Left forelimb (tissue), 1 donor: ENCODE results near the gene DACH2.
"Not testable (repeated sequence)": the region's sequence is repeated elsewhere in the genome, so short reads cannot be mapped to it uniquely, and the experiment has no call there.

ENCODE experiments used
- DNase-seq: peaks from one replicate; pipeline ENCODE4 v3.0.0-alpha.2; 2018; ENCODE audit warnings: low spot score

DACH2 gene

DNA sequence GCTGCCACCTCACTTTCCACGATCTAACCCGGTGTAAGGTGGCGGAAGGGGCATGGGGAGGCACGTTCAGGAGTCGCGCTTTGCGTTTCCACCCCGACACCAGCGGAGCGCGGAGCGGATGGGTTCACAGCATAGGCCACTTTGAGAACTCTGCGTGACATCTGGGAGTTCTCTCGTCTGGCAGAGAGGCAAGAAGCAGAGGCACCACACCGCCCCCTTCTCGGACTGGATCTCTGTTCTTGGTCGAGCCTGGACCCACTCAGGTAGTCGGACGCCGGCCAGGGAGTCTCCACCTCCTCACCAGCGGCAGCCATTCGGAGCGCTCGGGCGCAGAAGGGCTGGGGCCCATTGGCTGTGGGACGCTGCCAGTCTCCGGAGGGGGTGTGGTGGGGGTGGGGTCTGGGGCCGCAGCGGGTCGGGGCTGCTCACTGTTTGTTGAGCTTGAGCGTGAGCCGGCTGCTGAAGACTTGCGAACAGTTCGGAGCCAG, at the start of gene DACH2:
TSS of gene DACH2 (plus strand) at position 428 of the 488 bp plus-strand sequence.
- DNase-seq = peak; percentile 83

DNA sequence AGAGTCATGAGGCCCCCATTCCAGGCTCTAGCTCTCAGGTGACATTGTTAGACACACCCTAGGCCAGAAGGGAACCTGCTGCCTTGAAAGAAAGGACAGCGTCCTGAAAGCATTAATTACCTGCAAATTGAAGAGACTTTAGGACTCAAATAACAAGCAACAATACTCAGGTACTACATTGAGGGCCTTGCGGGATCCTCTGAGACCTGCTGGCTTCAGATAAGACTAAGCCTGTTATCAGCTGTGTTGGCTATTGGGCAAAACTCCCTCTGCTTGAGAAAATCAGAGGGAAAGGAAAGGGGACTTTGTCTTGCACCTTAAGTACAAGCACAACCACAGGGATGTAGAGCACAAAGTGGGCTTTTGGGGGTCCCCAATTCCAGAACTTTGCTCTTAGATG, 45.9 kb upstream of the DACH2 start:
- DNase-seq = no peak

DNA sequence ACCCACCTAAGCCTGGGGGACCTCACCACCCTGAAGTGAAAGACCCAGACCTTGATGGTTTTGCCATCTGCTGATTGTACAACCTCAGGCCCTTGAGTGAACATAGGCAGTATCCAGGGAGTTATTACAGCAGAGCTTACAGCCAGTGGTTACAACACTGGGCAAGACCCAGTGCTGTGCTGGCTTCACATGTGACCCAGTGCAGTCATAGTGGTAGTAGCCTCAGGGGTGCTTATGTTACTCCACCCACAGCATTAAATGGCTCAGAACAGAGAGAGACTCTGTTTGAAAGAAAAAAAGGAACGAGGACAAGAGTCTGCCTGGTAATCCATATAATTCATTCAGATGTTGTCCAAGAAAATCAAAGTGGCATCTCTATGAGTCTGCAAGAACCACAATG, 45.2 kb upstream of the DACH2 start:
- DNase-seq = no peak

DNA sequence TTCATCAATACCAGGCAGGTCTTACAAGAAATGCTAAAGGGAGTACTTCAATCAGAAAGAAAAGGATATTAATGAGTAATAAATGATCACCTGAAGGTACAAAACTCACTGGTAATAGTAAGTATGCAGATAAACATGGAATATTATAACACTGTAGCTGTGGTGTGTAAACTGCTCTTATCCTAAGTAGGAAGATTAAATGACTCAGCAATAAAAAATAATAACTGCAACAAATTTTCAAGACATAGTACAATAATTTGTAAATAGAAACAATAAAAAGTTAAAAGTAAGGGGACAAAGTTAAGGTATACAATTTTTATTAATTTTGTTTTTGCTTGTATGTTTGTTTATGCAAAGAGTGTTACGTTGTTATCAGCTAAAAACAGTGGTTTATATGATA, 43.7 kb upstream of the DACH2 start:
- DNase-seq = no peak

DNA sequence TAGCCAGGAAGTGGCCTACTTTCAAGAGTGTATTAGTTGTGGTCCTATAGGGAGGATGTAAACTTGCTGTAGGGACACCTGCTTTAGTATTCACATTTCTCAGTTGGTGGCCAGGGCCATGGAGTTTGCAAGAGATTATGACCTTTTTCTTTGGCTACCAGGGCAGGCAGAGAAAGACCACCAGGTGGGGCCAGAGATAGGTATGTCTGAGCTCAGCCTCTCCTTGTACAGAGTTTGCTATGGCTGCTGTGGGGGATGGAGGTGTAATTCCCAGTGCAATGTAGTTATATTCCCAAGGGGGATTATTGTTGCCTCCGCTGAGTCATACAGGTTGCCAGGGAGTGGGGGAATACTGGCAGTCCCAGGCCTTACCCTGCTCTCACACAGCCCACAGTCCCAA, 26.3 kb upstream of the DACH2 start:
- DNase-seq = no peak

DNA sequence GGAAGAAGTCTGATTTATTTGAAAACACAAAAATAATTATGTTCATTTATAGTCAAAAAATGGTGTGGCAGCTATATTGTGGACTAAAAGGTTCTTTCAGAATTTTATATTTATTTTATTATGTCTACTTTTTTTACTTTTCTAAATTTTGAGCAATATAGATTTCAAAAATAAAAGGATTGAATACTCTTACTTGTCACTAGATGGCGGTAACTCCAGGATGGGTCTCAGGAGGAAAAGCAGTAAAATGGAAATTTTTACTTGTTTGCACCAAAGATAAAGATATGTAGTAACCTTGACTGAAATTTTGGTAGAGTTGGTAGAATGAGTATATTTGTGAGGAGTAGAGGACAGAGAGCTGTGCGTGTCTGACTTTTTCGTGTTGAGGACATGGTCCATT, 14.5 kb upstream of the DACH2 start:
- DNase-seq = no peak

DNA sequence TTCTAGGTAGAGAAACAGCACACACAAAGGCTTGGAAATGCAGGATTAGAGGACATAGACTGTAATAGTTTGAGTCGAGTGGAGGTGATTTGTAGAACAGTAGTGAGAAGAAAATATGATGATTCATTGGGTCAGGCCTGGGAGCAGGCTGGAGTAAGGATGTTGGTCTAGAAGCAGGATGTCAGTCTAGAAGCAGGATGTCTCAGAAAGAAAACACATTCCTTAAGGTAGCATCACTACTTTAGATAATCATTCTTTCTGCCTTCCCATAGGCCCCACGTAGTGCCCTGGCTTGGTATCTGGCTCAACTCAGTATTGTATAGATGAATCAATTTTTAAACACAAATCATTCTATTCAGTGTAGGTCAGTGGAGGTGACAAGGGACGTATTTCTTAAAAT, 11.2 kb upstream of the DACH2 start:
- DNase-seq = no peak

DNA sequence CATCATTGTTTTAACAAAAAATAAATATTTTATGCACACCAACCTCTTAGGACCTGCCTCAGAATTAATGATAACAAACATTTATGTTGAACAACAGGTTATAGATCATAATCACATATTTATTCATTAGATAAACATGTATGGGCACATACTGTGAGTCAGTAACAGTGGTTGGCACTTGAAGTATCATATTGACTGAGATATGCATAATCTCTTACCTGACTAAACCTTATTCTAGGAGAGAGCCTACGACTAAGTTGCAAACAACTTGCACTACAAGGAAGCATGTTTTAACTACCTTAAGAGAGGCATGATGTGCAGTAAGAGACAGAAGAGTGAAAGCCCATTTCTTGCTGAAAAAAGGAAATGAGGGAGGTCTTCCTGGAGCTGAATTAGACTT, 6.5 kb upstream of the DACH2 start:
- no peak for DNase-seq

DNA sequence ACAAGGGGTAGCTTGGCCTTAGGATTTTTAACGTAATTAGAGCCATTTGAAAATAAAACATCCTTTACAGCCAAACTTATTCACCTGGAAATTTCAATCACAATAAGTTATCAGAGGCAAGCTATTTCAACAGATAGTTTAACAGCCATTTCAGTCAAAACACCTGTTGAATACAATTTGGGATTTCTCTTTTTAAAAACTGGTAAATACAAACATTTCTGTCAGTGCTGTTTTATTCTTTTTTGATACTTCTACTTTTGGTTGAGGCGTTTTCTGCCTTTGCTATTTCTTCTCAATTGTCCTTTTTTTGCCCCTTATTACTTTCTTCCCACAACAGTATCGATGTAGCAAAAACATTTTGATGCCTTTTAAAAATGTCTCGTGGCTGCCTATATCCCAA, 2.1 kb upstream of the DACH2 start:
- DNase-seq = no peak

DNA sequence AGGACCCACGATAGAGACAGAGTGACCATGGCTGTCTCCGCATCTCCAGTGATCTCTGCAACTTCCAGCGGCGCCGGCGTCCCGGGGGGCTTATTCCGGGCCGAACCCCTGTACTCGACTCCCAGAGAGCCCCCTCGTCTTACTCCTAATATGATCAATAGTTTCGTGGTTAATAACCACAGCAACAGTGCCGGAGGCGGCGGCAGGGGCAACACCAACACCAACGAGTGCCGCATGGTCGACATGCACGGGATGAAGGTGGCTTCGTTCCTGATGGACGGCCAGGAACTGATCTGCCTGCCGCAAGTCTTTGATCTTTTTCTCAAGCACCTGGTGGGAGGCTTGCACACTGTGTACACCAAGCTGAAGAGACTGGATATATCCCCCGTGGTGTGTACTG, 343 bp downstream of the DACH2 start:
- DNase-seq = no peak

DNA sequence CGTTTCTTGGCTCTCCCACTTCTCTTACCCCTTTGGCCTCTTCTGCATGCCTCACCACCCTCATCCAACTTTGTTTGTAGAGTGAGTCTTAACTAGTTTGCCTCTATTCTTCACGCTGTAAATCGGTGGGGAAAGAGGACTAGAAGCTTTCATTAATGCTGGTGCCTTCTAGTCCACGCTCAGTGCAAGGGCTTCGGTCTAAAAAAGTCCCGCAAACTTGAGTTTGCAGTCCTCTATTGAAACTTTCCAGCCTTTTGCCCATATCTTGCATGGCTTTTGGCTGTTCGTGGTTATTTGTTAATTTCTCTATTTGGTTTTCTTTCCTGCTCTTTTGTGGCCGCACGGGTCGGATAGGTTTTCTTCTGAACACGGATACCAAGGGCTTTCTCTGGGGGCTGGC, 868 bp downstream of the DACH2 start:
- no peak for DNase-seq

DNA sequence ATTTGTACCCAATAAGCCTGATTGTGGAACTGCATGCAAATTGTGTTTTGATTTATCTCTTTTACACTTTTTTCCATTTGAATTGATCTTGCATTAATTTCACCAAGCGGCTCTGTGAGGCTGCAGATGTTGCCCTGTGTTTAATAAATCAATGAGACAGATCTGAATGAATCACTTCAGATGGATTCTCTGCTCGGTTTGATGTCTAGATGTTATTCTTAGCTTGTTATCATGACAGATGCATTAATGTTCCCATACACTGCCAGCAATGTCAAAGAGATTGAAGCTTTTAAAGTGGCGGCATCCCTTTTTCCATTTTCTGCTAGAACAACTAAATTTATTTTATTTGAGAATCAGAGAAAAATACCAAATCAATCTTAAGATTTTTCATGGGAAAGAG, 6.3 kb downstream of the DACH2 start:
- no peak for DNase-seq

DNA sequence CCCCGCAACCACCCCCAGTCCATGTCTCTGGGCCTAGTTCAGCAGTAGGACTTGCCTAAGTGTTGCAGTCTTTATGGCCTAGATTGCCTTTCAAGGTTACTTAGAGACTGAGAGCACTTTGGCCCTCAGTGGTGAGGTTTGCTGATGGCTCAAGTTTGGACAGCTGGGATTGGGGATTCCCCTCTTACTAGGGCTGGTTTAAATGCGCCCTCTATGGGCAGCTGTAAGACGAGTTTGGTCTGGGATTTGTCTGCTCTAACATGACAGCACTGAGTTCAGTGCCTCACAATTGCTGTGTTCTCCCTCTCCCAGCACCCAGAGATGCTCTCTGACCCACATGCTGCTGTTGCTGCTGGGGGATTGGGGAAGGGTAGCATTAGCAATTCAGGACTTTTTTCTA, 23.1 kb downstream of the DACH2 start:
- DNase-seq = no peak

DNA sequence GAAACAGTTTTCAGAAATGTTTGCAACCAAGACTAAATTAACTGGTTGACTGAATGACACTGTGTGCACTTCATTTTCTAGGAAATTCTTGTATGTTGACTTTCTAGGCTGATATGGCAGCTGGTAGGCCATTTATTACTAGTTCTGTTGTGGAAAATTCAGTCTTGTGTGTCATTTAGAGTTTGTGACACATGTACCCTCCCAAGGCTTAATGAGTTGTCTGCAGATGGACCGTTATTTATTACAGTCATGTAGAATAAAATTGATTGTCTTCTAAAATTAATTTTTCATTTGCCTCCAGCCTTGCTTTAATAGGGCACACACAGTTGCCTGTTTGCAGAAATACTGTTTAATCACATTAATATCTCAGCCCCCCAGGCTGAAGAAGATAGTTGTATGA, 30.7 kb downstream of the DACH2 start:
- no peak for DNase-seq

DNA sequence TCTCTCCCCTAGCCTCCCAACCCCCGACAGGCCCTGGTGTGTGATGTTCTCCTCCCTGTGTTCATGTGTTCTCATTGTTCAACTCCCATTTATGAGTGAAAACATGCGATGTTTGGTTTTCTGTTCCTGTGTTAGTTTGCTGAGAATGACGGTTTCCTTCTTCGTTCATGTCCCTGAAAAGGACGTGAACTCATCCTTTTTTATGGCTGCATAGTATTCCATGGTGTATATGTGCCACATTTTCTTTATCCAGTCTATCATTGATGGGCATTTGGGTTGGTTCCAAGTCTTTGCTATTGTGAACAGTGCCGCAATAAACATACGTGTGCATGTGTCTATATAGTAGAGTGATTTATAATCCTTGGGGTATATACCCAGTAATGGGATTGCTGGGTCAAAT, 33.1 kb downstream of the DACH2 start:
- not testable (repeated sequence) for DNase-seq

DNA sequence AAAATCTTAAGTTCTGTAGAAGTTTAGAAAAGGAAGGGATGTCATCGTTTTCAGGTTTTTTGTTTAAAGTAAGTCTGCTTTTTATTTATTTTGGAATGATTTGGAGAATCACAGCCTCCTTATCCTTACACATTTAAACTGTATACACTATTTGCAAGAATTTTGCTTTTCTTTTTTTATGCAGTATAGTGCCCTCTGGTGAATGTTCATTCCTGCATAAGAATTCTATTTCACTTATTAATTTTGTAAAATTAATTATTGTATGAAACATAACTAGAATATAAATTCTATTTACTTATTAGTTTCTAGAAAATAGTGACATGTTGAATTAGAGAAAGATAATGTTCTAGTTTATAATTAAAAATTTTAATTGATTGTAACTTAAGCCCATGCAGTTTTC, 44.6 kb downstream of the DACH2 start:
- no peak for DNase-seq

DNA sequence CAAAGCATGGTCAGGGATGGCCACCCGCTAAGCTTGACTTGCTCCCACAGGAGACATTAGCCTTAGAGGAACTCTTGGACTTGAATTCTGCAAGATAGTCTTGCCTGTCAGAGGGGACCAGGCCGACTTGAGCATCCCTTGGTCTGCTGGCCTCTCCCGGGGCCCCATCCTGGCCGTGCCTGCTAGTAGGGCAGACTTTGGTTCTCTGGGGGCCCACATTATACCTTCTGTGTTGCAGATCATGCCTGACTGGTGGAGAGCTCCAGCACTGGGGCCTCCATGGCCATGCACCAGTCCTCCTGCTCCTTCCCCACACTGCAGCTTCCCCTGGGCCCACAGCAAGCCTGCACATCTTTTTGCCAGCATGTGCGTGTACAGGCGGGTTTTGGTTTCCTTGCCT, 46.5 kb downstream of the DACH2 start:
- DNase-seq = no peak

DNA sequence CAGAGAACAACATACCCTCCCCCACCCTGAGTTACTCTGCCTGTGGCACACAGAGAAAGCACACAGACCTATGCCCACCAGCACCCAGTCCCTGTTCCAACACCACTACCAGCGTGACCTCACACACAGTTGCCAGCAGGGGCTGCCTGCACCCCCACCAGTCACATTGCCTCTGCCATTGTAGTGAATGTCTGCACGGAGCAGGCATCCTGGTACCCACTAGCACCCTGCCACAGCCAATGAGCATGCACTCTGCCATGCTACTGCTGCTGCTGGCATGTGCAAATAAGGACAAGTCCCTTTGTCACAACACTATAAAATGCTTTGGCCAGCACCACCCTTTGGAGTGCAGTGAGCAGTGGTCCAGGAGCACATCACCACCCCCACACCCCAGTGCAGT, 47.1 kb downstream of the DACH2 start:
- DNase-seq = no peak

DNA sequence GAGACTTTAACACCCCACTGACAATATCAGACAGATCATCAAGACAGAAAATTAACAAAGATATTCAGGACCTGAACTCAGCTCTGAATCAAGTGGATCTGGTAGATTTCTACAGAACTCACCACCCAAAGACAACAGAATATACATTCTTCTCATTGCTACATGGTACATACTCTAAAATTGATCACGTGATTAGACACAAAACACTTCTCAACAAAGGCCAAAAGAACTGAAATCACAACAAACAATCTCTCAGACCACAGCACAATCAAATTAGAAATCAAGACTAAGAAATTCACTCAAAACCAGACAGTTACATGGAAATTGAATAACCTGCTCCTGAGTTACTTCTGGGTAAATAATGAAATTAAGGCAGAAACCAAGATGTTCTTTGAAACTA, 49.6 kb downstream of the DACH2 start:
- DNase-seq = no peak

DNA sequence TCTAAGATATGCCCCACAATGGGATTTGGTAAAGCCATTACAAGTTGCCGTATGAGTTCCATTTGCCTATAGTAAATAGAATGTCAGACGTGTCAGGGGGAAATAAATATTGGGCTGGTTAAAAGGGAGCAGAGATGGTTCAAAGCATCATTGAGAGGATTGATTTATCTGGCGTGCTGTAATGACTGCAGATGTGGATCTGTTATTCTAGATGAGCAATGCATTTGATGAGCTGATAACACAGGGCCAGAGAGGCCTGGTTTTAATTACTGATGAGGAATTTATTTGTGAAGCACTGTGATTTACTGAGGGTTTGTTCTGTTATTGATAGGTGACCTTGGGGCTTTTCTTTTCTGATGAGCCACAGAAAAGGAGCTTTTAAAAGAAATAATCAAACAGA, 62.5 kb downstream of the DACH2 start:
- no peak for DNase-seq

DNA sequence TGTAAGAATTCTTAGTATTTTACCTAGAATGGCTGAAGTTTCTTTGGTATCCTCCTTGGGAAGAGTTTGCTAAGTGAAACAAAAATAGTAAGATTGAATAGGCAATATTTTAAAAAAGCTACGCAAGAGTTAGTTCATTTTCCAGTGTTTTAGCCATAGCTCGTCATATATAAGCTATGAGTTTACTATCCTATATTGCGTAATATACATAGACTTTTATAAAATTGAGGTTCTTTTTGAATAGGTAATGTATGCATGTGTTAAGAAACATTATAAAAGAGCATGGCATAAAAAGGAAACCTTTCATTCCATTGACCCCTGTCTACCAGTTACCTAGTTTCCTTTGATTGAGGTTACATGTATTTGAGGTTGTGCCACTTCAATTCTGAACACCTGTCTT, 67.0 kb downstream of the DACH2 start:
- DNase-seq = no peak

DNA sequence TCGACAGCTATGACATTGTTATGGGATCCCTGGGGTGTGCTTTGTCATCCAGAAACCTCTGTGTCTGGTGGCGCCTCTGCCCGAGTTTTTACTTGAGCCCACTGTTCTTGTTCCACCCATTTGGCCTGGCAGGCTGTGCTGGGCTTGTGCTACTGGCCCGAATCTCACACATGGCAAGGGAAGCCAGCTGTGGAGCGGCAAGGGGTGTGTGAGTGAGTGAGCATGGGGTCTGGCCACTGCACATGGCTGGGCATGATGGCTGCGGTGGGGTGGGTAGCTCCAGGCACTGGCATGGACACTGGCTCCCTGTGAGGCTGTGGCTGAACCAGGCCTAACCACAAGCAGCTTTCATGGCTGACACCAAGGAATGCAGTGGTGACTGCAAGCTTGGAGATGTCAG, 89.2 kb downstream of the DACH2 start:
- no peak for DNase-seq

DNA sequence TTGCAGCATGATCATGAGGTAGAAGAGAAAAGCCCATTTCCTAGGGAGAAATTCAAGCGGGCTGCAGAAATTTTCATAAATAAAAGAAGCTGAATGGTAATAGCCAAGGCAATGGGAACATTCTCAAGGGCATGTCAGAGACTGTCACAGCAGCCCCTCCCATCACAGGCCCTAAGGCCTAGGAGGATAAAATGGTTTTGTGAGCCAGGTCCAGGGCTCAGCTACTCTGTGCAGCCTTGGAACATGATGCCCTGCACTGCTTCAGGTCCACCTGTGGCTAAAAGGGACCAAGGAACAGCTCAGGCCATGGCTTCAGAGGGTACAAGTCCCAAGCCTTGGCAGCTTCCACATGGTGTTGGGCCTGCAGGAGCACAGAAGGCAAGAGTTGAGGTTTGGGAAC, 93.3 kb downstream of the DACH2 start:
- no peak for DNase-seq

DNA sequence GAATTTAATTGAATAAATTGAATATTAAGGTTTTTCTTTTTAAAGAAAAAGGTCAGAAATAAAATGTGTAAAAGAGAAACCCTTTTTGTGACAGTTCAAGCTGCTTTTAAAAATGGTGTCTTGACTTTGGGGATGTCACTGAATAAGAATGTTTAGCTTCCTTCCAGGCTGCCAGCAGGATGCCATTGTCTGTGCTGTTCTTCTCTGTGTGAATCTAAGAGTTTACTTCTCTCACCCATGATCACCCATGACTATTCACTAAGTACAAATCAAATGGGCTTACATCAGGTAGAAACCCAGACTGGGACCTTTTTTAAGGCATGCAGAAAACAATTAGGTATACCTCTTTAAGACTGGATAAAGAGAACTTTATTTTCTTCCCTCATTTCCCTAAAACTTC, 115.3 kb downstream of the DACH2 start:
- no peak for DNase-seq

DNA sequence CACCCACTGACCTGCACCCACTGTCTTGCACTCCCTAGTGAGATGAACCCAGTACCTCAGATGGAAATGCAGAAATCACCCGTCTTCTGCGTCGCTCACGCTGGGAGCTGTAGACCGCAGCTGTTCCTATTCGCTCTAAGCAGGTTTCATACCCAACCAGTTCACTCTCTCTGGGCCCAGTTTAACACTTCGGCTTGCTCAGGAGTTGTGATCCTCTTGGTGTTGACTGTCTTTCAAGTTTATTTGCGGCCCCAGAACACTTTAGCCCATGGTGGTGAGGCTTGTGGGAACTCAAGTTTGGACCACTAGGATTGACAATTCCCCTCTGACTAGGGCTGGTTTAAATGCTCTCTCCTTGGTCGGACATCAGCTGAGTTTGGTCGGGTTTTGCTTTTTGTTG, 147.0 kb downstream of the DACH2 start:
- DNase-seq = no peak
